GM19463 (cell line): ENCODE measurements around the gene PRMT5.

ENCODE experiments used
- ATAC-seq: cut with Tn5 transposase; IDR thresholded peaks from one replicate; pipeline ENCODE4 v1.9.1; 2021; ENCODE audit warnings: mild to moderate bottlenecking, moderate library complexity; ENCODE audit not compliant: unreplicated experiment

The PRMT5 gene

DNA sequence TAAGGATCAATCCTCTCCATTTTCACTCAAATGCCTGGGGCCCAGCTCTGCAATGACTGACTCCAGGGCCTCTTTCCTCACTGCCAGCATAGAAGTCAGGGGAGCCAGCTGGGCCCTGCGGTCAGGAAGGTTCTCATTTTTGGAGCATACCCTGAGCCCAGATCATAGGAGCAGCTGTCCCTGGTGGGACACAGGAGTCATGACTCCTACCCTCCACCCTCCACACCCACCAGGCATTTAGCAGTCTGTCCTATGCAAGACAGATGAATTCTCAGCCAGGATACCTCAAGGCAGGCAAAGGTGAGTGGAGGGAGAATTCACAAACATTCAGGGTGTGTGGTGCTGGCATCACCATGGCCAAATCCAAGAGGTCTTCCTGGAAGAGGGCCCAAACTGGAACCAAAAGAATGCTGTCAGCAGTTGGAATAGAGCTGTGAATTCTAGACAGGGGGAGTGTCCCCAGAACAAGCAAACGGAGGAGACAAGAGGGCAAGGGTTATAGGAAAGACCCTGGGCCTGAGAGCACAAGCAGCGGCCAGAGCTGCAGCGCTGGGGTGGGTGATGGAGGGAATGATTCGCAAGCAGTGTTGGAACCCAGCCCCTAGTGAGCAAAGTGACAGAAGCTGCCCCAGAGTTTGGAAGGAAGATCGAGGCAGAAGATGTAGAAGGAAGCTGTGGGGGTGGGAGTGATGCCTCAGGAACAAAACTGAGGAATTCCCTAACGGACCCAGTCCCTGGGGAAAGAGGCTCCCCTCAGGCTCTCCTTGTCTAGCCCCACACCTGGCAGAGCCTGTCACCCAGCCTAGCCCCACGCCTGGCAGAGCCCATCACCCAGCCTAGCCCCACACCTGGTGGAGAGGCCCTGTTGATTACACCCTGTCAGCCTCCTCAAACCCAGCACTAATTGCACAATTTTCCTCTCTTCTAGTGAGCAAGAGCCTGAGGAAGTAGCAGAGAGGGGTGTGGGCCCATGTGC is 50.6 kb downstream of the PRMT5 start:
- no peak for ATAC-seq

DNA sequence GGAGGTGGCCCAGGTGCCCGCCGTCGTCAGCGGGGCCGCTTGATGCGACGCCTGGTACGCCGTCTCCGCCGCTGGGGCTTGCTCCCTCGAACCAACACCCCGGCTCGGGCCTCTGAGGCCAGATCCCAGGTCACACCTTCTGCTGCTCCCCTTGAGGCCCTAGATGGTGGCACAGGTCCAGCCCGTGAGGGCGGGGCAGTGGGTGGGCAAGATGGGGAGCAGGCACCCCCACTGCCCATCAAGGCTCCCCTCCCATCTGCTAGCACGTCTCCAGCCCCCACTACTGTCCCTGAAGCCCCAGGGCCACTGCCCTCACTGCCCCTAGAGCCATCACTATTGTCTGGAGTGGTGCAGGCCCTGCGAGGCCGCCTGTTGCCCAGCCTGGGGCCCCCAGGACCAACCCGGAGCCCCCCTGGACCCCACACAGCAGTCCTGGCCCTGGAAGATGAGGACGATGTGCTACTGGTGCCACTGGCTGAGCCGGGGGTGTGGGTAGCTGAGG is 52.1 kb downstream of the PRMT5 start:
- no peak for ATAC-seq

DNA sequence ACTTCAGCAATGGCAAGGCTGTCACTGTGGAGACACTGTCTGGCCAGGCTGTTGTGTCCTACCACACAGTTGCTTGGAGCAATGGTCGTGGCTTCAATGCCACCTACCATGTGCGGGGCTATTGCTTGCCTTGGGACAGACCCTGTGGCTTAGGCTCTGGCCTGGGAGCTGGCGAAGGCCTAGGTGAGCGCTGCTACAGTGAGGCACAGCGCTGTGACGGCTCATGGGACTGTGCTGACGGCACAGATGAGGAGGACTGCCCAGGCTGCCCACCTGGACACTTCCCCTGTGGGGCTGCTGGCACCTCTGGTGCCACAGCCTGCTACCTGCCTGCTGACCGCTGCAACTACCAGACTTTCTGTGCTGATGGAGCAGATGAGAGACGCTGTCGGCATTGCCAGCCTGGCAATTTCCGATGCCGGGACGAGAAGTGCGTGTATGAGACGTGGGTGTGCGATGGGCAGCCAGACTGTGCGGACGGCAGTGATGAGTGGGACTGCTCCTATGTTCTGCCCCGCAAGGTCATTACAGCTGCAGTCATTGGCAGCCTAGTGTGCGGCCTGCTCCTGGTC is 53.3 kb downstream of the PRMT5 start:
- no peak for ATAC-seq

DNA sequence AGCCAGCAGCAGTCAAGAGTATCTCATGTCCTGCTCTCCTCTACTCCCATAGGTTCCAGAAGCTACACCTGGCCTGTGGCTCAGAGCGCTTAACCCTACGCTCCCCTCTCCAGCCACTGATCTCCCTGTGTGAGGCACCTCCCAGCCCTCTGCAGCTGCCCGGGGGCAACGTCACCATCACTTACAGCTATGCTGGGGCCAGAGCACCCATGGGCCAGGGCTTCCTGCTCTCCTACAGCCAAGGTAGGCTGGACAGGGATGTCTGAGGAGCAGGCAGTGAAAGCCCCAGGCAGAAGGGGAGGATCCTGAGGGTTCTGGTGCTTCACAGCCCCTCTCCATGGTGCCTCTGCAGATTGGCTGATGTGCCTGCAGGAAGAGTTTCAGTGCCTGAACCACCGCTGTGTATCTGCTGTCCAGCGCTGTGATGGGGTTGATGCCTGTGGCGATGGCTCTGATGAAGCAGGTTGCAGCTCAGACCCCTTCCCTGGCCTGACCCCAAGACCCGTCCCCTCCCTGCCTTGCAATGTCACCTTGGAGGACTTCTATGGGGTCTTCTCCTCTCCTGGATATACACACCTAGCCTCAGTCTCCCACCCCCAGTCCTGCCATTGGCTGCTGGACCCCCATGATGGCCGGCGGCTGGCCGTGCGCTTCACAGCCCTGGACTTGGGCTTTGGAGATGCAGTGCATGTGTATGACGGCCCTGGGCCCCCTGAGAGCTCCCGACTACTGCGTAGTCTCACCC is 54.0 kb downstream of the PRMT5 start:
- ATAC-seq: no peak

DNA sequence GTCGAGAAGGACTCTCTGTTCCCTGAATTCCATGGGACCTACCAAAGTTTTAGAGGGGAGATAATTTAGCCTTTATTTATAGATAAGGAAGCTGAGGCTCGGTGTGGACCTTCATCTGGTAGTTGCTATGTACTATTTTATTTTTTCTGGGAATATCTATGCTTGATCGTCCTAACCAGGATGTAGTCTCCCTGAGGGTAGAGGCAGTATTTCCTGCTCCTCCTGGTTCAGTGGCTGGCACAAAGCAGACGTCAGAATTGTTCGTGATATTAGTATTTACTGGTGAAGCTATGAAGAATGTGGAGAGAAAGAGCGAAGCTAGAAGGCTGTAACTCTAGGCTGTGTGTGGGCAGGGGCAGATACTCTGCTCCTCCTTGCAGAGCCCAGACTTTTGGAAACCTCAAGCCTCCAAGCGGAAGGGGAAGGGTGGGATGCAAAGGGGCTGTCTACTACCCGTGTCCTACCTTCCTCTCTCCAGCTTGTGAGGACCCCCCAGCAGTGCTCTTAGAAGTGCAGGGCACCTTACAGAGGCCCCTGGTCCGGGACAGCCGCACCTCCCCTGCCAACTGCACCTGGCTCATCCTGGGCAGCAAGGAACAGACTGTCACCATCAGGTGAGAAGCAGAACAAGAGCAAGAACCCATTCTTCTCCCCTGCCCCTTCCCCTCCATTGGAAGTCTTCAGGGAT is 56.2 kb downstream of the PRMT5 start:
- no peak for ATAC-seq

DNA sequence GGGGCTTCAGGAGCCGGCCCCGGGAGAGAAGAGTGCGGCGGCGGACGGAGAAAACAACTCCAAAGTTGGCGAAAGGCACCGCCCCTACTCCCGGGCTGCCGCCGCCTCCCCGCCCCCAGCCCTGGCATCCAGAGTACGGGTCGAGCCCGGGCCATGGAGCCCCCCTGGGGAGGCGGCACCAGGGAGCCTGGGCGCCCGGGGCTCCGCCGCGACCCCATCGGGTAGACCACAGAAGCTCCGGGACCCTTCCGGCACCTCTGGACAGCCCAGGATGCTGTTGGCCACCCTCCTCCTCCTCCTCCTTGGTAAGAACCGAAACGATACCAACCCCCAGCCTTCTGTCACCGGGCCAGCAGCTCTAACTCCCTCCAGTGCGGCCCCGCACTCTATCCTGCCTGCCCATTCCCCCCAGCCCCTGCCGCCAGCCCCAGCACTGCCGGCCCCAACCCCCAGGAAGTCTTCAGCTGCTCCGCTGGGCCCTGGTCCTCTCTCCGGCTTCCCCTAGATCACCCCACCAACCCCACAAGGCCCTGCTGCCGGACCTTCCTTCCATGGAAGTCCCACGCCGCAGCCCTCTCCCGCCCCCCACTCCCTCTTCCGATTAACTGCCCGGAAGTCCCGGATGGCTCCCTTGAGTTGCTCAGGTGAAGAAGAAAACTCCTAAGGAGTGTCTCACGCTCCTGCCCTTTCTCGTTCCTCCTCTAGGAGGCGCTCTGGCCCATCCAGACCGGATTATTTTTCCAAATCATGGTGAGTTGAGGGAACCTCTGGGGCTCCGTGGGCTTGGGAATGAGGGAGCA is 56.9 kb downstream of the PRMT5 start:
- ATAC-seq: peak; percentile 25

DNA sequence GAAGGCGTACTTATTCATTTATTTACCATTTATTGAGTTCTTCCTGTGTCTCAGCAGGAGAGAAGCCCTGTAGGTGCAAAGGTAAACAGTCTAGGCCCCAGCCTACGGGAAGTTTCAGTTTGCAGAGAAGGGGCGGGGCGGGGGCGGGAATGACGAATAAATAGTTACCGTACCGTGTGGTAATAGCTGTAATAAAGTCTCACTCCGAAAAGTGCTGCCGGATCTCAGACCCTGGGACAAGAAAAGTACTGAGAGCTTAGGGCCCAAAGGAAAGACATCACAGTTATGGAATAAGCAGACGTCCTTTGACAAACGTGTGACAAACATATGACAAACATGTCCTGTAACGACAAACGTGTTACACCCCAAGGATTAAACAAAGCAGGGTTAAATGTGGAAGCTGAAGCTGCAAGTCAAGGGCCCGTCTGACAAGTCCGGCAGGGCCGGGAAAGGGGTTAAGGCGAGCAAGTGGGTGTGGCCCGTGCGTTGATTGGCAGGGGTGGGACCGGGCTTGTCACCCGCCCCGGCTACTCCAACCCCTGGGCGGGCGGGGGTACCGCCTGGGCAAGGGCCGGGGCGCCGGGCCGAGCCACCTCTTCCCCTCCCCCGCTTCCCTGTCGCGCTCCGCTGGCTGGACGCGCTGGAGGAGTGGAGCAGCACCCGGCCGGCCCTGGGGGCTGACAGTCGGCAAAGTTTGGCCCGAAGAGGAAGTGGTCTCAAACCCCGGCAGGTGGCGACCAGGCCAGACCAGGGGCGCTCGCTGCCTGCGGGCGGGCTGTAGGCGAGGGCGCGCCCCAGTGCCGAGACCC is 57.7 kb downstream of the PRMT5 start, which contains the start of gene LRP10:
LRP10 (plus strand) TSS at position 517 of the 809 bp plus-strand sequence. CDS start 564 bp downstream, outside the sequence.
- peak; percentile 81 for ATAC-seq

DNA sequence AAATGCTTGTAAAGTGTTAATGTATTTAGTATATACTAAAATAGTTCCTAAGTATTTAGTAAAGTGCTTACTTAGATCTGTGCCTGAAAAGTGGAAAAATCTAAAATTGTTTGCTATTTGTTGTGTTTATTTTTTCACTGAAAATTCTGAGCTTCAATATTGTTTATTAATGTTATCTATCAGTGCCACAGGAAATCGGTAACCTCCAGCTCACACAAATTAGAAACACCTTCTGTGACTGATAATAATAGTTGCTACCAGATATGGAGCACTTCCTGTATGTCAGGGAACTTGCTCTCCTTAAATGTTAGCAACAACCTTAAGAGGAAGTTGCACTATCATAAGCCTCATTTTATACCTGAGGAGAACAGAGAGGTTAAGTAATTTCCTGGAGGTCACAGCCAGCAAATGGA is 58.4 kb downstream of the PRMT5 start:
- peak; percentile 26 for ATAC-seq
